T-cell (primary cell): ENCODE measurements around the gene ADAM12. TPM values are rescaled to one million over a fixed set of nuclear protein-coding genes. Genes with fewer than 3 reads are reported as not detected.
"Not testable (repeated sequence)": the region's sequence is repeated elsewhere in the genome, so short reads cannot be mapped to it uniquely, and the experiment has no call there.

ENCODE experiments used
- ATAC-seq, 4 experiments: fragments of 200-7000 bp in 3 of 4; fragments of 150-1000 bp in 1 of 4; cut with Tn5 transposase; replicated peaks in 1 of 4; 1 replicate in 3 of 4; 2 replicates in 1 of 4; pipeline ENCODE4 v1.10.0; 2021; ENCODE audit warnings: moderate library complexity in 3 of 4, mild to moderate bottlenecking in 2 of 4, moderate number of reproducible peaks in 1 of 4
- CTCF ChIA-PET, 2 donors: fragments of 300-600 bp; sonication (Branson Sonifier 250); formaldehyde crosslinking; loops; one replicate each; lab custom pipeline; 2022; ENCODE audit warnings: antibody characterized with exemption in 2 of 2; lab: Charles Lee
- POLR2A ChIA-PET, 2 donors: fragments of 300-600 bp; sonication (Branson Sonifier 250); formaldehyde crosslinking; loops; one replicate each; lab custom pipeline; 2022; ENCODE audit warnings: antibody characterized with exemption in 2 of 2; lab: Charles Lee
- DNase-seq, 35 experiments: peaks; one replicate each; pipeline versions ENCODE4 v3.0.0 to v3.0.0-alpha.2; 2013 to 2023
- H3K27ac ChIP-seq: one replicate; pipeline ENCODE4 v1.5.1; 2013; ENCODE audit warnings: low read length
- H3K27me3 ChIP-seq, 2 experiments: replicated peaks in 1 of 2; 1 replicate in 1 of 2; 2 replicates in 1 of 2; pipeline versions ENCODE4 v1.6.1 to v1.7.0; 2013; ENCODE audit warnings: low read length in 1 of 2, mixed read lengths in 1 of 2; ENCODE audit not compliant: control insufficient read depth in 2 of 2, insufficient read depth in 2 of 2; ENCODE audit errors: extremely low read depth in 1 of 2
- H3K36me3 ChIP-seq, 2 donors: 1 replicate in 1 of 2; 2 replicates in 1 of 2; pipeline versions ENCODE4 v1.6.1 to v1.7.0; 2013; ENCODE audit warnings: low read length in 1 of 2; ENCODE audit not compliant: control insufficient read depth in 2 of 2, insufficient read depth in 1 of 2; ENCODE audit errors: extremely low read depth in 1 of 2
- H3K4me1 ChIP-seq, 2 experiments: 1 replicate in 1 of 2; 2 replicates in 1 of 2; pipeline versions ENCODE4 v1.6.1 to v1.7.0; 2013; ENCODE audit warnings: low read length in 2 of 2, mixed read lengths in 1 of 2; ENCODE audit not compliant: insufficient read depth in 2 of 2, control insufficient read depth in 1 of 2; ENCODE audit errors: extremely low read depth in 1 of 2
- H3K4me3 ChIP-seq, 2 donors: 1 replicate in 1 of 2; 2 replicates in 1 of 2; pipeline versions ENCODE4 v1.5.1 to v1.7.0; 2013; ENCODE audit warnings: mild to moderate bottlenecking in 2 of 2, low read length in 1 of 2, moderate library complexity in 1 of 2; ENCODE audit not compliant: control insufficient read depth in 1 of 2; ENCODE audit errors: extremely low read depth in 1 of 2
- H3K9me3 ChIP-seq: 2 replicates; pipeline ENCODE4 v1.7.0; 2013
- H3K27ac Mint-ChIP-seq, 2 donors: one replicate each; pipeline ENCODE4 v1.8.0; 2020 to 2021; ENCODE audit warnings: mild to moderate bottlenecking in 2 of 2, mixed read lengths in 2 of 2
- H3K27me3 Mint-ChIP-seq, 2 donors: one replicate each; pipeline ENCODE4 v1.8.0; 2021 to 2022; ENCODE audit warnings: mixed read lengths in 2 of 2
- H3K36me3 Mint-ChIP-seq: one replicate; pipeline ENCODE4 v1.8.0; 2021; ENCODE audit warnings: mixed read lengths
- H3K4me1 Mint-ChIP-seq, 3 donors: one replicate each; pipeline ENCODE4 v1.8.0; 2020 to 2022; ENCODE audit warnings: mixed read lengths in 3 of 3, mild to moderate bottlenecking in 1 of 3
- H3K4me3 Mint-ChIP-seq, 3 donors: one replicate each; pipeline ENCODE4 v1.8.0; 2020 to 2022; ENCODE audit warnings: mild to moderate bottlenecking in 3 of 3, mixed read lengths in 3 of 3, moderate library complexity in 3 of 3
- H3K9me3 Mint-ChIP-seq, 3 donors: one replicate each; pipeline ENCODE4 v1.8.0; 2020 to 2022; ENCODE audit warnings: mixed read lengths in 3 of 3
- WGBS: methylation state at CpG from one replicate; pipeline ENCODE4 v1.1.5; 2013; ENCODE audit warnings: missing lambda C conversion rate; ENCODE audit not compliant: insufficient coverage; 5-methylcytosine and 5-hydroxymethylcytosine counted together
- total RNA-seq, 35 experiments: library from RNA in 6 of 35; stranded (reverse) in 6 of 35; fragments of 120-200 nt in 1 of 35; gene quantifications; one replicate each; pipeline versions ENCODE4 v1.2.1 to v1.2.4 and lab custom pipeline; 2013 to 2026

ADAM12 gene
- total RNA-seq, 5 donors from 2014 or later (not counting 1 experiment from before 2014, with no cell fraction given) = 0.35 to 5.7 (median 1.2) TPM

DNA sequence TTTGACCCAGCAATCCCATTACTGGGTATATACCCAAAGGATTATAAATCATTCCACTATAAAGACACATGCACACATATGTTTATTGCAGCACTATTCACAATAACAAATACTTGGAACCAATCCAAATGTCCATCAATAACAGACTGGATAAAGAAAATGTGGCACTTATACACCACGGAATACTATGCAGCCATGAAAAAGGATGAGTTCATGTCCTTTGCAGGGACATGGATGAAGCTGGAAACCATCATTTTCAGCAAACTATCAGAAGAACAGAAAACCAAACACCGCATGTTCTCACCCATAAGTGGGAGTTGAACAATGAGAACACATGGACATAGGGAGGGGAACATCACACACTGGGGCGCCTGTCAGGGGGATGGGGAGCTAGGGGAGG lies 9.1 kb downstream of the ADAM12 start:
- DNase-seq, H3K27ac ChIP-seq, H3K4me3 ChIP-seq, H3K36me3 Mint-ChIP-seq, H3K4me1 Mint-ChIP-seq, H3K4me1 ChIP-seq, ATAC-seq, H3K27me3 Mint-ChIP-seq, H3K9me3 ChIP-seq, H3K4me3 Mint-ChIP-seq, CTCF ChIA-PET, POLR2A ChIA-PET, H3K27ac Mint-ChIP-seq, H3K27me3 ChIP-seq, H3K36me3 ChIP-seq: not testable (repeated sequence)
- peaks cover 6 to 10% (median 8%) of the 10 kb centered on the region in 3 donors for H3K9me3 Mint-ChIP-seq
- no CpG with 5 or more reads among the region's 3 CpGs for WGBS

DNA sequence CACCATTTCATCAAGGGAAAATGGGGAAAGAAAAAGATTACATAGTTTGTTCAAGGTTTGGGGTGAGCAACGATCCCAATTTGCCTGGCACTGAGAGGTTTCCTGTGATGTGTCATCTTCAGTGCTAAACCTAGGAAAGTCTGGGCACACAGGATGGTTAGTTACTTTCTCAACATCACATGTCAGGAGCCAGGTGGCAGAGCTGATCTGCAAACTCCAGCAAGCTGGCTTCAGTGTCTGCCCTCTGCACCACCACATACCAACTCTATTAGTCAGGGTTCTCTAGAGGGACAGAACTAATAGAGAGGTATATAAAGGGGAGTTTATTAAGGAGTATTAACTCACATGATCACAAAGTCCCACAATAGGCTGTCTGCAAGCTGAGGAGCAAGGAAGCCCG lies 11.3 kb downstream of the ADAM12 start:
- Histone ChIP-seq H3K36me3 (no peaks in the 10 kb centered on the region), H3K9me3 (no peaks in the 10 kb centered on the region), H3K27me3 (peaks cover 0 to 3% of the 10 kb centered on the region in 2 experiments), H3K4me3 (no peak overlapping the region), H3K27ac (no peak overlapping the region), H3K4me1 (no peaks in the 10 kb centered on the region)
- H3K36me3 Mint-ChIP-seq = no peaks in the 10 kb centered on the region
- WGBS = 86% methylated on average over 2 of the region's 2 CpGs
- H3K4me3 Mint-ChIP-seq = no peak overlapping the region
- peaks cover 2 to 12% (median 10%) of the 10 kb centered on the region in 3 donors for H3K9me3 Mint-ChIP-seq
- DNase-seq (no peak), ATAC-seq (no peak)
- CTCF ChIA-PET = no interaction called here
- no peak overlapping the region for H3K27ac Mint-ChIP-seq
- POLR2A ChIA-PET = no interaction called here
- H3K27me3 Mint-ChIP-seq = no peaks in the 10 kb centered on the region
- H3K4me1 Mint-ChIP-seq = no peaks in the 10 kb centered on the region

DNA sequence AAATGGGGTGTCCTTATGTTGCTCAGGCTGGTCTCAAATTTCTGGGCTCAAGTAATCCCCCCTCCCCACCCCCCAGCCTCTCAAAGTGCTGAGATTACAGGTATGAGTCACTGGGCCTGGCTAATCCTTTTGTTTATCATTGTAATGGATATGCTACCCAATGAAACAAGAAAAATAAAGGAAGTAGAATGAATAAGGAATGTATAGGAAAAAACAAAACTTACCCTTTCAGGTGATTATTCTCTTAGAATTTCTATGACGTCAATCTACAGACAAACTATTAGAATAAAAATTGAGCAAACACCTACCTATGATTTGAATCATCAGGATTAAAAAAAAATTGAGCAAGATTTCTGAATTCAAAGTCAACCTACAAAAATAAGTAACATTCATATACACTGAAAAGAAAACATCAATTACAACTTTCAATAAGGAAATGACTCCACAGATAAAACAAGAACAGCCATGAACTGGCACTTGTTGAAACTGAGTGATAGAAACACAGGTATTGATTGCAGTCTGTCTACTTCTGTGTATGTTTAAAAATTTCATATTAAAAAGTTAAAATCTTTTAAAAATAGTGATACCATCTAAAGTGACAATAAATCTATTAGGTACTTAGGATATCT lies 12.2 kb downstream of the ADAM12 start:
- no peaks in the 10 kb centered on the region for H3K4me1 Mint-ChIP-seq
- no peaks in the 10 kb centered on the region for H3K27me3 Mint-ChIP-seq
- H3K27ac ChIP-seq = no peak overlapping the region
- peaks cover 0 to 3% of the 10 kb centered on the region in 2 experiments for H3K27me3 ChIP-seq
- no peak overlapping the region for H3K4me3 Mint-ChIP-seq
- H3K9me3 ChIP-seq = no peaks in the 10 kb centered on the region
- no peaks in the 10 kb centered on the region for H3K36me3 Mint-ChIP-seq
- ATAC-seq = no peak
- no peak for DNase-seq
- no peaks in the 10 kb centered on the region for H3K4me1 ChIP-seq
- H3K9me3 Mint-ChIP-seq = peaks cover 2 to 12% (median 10%) of the 10 kb centered on the region in 3 donors
- H3K36me3 ChIP-seq = no peaks in the 10 kb centered on the region
- WGBS = no CpG with 5 or more reads among the region's 1 CpG
- no peak overlapping the region for H3K27ac Mint-ChIP-seq
- H3K4me3 ChIP-seq = no peak overlapping the region
- ChIA-PET POLR2A (no interaction called here), CTCF (no interaction called here)

DNA sequence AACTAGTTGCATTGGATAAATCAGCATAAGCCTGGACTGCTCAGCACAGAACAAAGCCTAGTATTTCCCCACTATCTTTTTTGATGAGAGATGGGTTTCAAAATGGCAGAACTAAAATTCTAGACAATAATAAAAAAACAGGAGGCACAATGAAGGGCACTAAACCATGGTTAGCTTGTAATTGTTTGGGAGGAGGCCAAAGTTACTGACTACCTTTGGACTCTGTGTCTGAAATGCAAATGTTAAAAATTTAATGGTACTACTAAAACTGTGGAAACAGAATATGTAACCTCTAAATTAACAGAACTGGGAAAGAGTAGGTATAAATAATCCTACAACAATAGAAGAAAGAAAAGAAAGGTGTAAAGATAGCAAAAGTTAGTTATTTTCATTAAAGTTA lies 13.0 kb downstream of the ADAM12 start:
- H3K27me3 ChIP-seq = peaks cover 0 to 3% of the 10 kb centered on the region in 2 experiments
- ATAC-seq = no peak
- H3K36me3 Mint-ChIP-seq = no peaks in the 10 kb centered on the region
- no peaks in the 10 kb centered on the region for H3K9me3 ChIP-seq
- no peak overlapping the region for H3K27ac ChIP-seq
- H3K4me3 ChIP-seq = no peak overlapping the region
- H3K4me1 ChIP-seq = no peaks in the 10 kb centered on the region
- no peaks in the 10 kb centered on the region for H3K27me3 Mint-ChIP-seq
- no peak overlapping the region for H3K4me3 Mint-ChIP-seq
- peaks cover 2 to 12% (median 10%) of the 10 kb centered on the region in 3 donors for H3K9me3 Mint-ChIP-seq
- H3K36me3 ChIP-seq = no peaks in the 10 kb centered on the region
- ChIA-PET POLR2A (no interaction called here), CTCF (no interaction called here)
- H3K4me1 Mint-ChIP-seq = no peaks in the 10 kb centered on the region
- no peak overlapping the region for H3K27ac Mint-ChIP-seq
- no peak for DNase-seq

DNA sequence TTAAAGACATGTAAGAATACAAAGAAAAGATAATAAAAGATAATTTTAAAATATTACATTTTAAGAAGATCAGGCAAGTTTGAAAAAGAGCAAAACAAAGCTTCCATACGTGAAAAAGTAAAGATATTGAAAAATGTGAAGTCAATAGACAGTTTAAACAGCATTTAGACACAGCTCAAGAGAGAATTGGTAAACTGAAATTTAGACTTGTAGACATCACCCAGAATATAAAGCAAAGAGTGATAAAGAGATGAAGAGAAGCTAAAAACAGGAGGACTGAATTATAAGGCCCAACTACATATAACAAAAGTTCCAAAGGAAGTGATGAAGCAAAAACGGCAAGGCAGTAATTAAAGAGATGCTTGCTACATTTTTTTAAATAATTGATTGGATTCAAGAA lies 13.8 kb downstream of the ADAM12 start:
- no peak overlapping the region for H3K27ac ChIP-seq
- H3K4me3 ChIP-seq = no peak overlapping the region
- Mint-ChIP-seq H3K4me3 (no peak overlapping the region), H3K27me3 (no peaks in the 10 kb centered on the region), H3K36me3 (no peaks in the 10 kb centered on the region), H3K27ac (no peak overlapping the region), H3K4me1 (no peaks in the 10 kb centered on the region), H3K9me3 (peaks cover 2 to 12% (median 10%) of the 10 kb centered on the region in 3 donors)
- DNase-seq = no peak
- peaks cover 0 to 3% of the 10 kb centered on the region in 2 experiments for H3K27me3 ChIP-seq
- no peaks in the 10 kb centered on the region for H3K4me1 ChIP-seq
- no peak for ATAC-seq
- CTCF ChIA-PET = no interaction called here
- H3K36me3 ChIP-seq = no peaks in the 10 kb centered on the region
- POLR2A ChIA-PET = no interaction called here
- no CpG with 5 or more reads among the region's 2 CpGs for WGBS
- H3K9me3 ChIP-seq = no peaks in the 10 kb centered on the region

DNA sequence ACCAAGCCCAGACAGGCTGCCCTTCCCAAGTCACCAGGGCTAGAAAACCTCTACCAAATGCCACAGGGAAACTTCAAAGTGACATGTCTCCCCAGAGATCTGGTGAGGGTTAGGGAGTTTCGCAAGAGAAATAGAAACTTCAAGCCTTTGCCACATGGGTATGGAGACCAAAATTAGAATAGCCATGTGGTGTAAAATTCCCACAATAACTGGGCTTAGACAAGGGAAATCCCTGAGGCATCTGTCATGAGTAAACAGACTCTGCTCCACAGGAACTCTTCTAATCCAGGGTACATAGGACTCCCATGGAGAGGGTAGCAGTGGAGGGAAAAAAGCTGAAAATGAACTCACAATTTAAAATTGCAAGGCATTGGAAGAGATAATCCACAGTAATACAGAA lies 14.3 kb downstream of the ADAM12 start:
- Mint-ChIP-seq H3K36me3 (no peaks in the 10 kb centered on the region), H3K27me3 (no peaks in the 10 kb centered on the region), H3K27ac (no peak overlapping the region), H3K4me3 (no peak overlapping the region), H3K4me1 (no peaks in the 10 kb centered on the region), H3K9me3 (peaks cover 2 to 12% (median 10%) of the 10 kb centered on the region in 3 donors)
- Histone ChIP-seq H3K27ac (no peak overlapping the region), H3K9me3 (no peaks in the 10 kb centered on the region), H3K36me3 (no peaks in the 10 kb centered on the region), H3K27me3 (peaks cover 0 to 3% of the 10 kb centered on the region in 2 experiments), H3K4me1 (no peaks in the 10 kb centered on the region), H3K4me3 (no peak overlapping the region)
- ChIA-PET CTCF (no interaction called here), POLR2A (no interaction called here)
- no peak for ATAC-seq
- no CpG with 5 or more reads among the region's 1 CpG for WGBS
- no peak for DNase-seq

DNA sequence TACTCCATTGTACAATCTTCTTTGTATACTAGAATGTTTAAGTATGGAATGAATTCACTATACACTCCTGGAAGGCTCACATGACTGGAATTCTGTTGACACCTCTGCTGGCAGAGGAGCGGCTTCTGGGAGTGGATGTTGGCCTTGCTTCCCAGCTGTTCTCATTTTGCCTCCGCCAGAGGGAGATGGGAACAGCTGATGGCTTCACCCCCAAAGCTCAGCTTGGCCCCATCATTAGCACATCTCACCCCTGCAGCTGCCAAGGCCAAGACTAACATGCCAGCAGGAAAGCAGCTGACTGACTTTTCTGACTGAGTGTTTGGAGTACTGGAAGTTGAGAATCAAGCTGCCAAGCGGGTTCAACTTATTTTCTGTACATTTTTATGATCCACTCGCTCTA lies 15.1 kb downstream of the ADAM12 start:
- ATAC-seq (no peak), DNase-seq (no peak)
- no CpG with 5 or more reads among the region's 4 CpGs for WGBS
- no peaks in the 10 kb centered on the region for H3K9me3 ChIP-seq
- Mint-ChIP-seq H3K36me3 (no peaks in the 10 kb centered on the region), H3K4me1 (no peaks in the 10 kb centered on the region), H3K9me3 (peaks cover 2 to 12% (median 10%) of the 10 kb centered on the region in 3 donors), H3K27ac (no peak overlapping the region), H3K27me3 (no peaks in the 10 kb centered on the region), H3K4me3 (no peak overlapping the region)
- no peak overlapping the region for H3K4me3 ChIP-seq
- H3K36me3 ChIP-seq = no peaks in the 10 kb centered on the region
- POLR2A ChIA-PET = no interaction called here
- CTCF ChIA-PET = no interaction called here
- no peaks in the 10 kb centered on the region for H3K4me1 ChIP-seq
- peaks cover 0 to 3% of the 10 kb centered on the region in 2 experiments for H3K27me3 ChIP-seq
- H3K27ac ChIP-seq = no peak overlapping the region
